ENCODE results near the gene GNB4.

Gene GNB4

GRCh38 chr3:179432451-179432850 is 18.8 kb downstream of the GNB4 start:
- DNase-seq, result no peak

GRCh38 chr3:179432021-179432420 is 19.2 kb downstream of the GNB4 start:
- DNase-seq, result no peak

- no peak for DNase-seq
These were observed 20.9 kb downstream of the GNB4 start for GRCh38 chr3:179430277-179430870.

GRCh38 chr3:179428876-179429548 is 22.3 kb downstream of the GNB4 start:
- DNase-seq, result no peak

- no peak for DNase-seq
These were observed 26.2 kb downstream of the GNB4 start for GRCh38 chr3:179425075-179425474.

- DNase-seq, result no peak
These were observed 29.8 kb downstream of the GNB4 start for GRCh38 chr3:179421500-179421899.

GRCh38 chr3:179418610-179419009 is 32.7 kb downstream of the GNB4 start:
- DNase-seq, result no peak

GRCh38 chr3:179416681-179417080 is 34.6 kb downstream of the GNB4 start:
- no peak for DNase-seq

- DNase-seq, result no peak
These were observed 35.9 kb downstream of the GNB4 start for GRCh38 chr3:179415377-179415776.

GRCh38 chr3:179414804-179415203 is 36.5 kb downstream of the GNB4 start:
- DNase-seq, result no peak

GRCh38 chr3:179410999-179411398 is 40.3 kb downstream of the GNB4 start:
- no peak for DNase-seq

- no peak for DNase-seq
These were observed 40.9 kb downstream of the GNB4 start for GRCh38 chr3:179410331-179410730.

- no peak for DNase-seq
These were observed 47.0 kb downstream of the GNB4 start for GRCh38 chr3:179404307-179404706.

GRCh38 chr3:179402963-179403362 is 48.3 kb downstream of the GNB4 start:
- DNase-seq, result no peak

GRCh38 chr3:179401561-179401960 is 49.7 kb downstream of the GNB4 start:
- DNase-seq, result no peak

- DNase-seq, result no peak
These were observed 52.6 kb downstream of the GNB4 start for GRCh38 chr3:179398574-179399231.

- no peak for DNase-seq
These were observed 59.4 kb downstream of the GNB4 start for GRCh38 chr3:179391906-179392305.

- DNase-seq, result no peak
These were observed 74.8 kb downstream of the GNB4 start for GRCh38 chr3:179376474-179376873.

- DNase-seq, result no peak
These were observed 75.9 kb downstream of the GNB4 start for GRCh38 chr3:179375091-179375999.

GRCh38 chr3:179373938-179374337 is 77.3 kb downstream of the GNB4 start:
- DNase-seq, result no peak

- DNase-seq, result no peak
These were observed 81.6 kb downstream of the GNB4 start for GRCh38 chr3:179369621-179370020.

GRCh38 chr3:179363332-179363731 is 87.9 kb downstream of the GNB4 start:
- no peak for DNase-seq

- no peak for DNase-seq
These were observed 95.3 kb downstream of the GNB4 start for GRCh38 chr3:179355996-179356395.
